WTC11 (cell line): ENCODE measurements around the gene SLC38A3. TPM values are rescaled to one million over a fixed set of nuclear protein-coding genes. Genes with fewer than 3 reads are reported as not detected.

Source experiments
- ATAC-seq: fragments of 200-7000 bp; cut with Tn5 transposase; 2 replicates; pipeline ENCODE4 v1.10.0; 2021; ENCODE audit warnings: mild to moderate bottlenecking, moderate library complexity
- CTCF ChIA-PET: fragments of 300-600 bp; sonication (Branson Sonifier 250); formaldehyde crosslinking; loops from one replicate; lab custom pipeline; 2021; ENCODE audit warnings: antibody characterized with exemption; lab: Charles Lee
- POLR2A ChIA-PET: fragments of 350-600 bp; sonication (Branson Sonifier 250); formaldehyde crosslinking; loops from one replicate; lab custom pipeline; 2021; ENCODE audit warnings: antibody characterized with exemption; lab: Charles Lee
- DNase-seq: peaks from one replicate; pipeline ENCODE4 v3.0.0; 2021; ENCODE audit warnings: low spot score
- H3K27ac Mint-ChIP-seq: 2 replicates; pipeline ENCODE4 v1.8.0; 2021; ENCODE audit warnings: mixed read lengths
- H3K27me3 Mint-ChIP-seq: 2 replicates; pipeline ENCODE4 v1.8.0; 2021; ENCODE audit warnings: low read depth, mild to moderate bottlenecking, moderate library complexity, mixed read lengths
- H3K36me3 Mint-ChIP-seq: 2 replicates; pipeline ENCODE4 v1.8.0; 2021; ENCODE audit warnings: mixed read lengths
- H3K4me1 Mint-ChIP-seq: 2 replicates; pipeline ENCODE4 v1.8.0; 2022; ENCODE audit warnings: mixed read lengths
- H3K4me3 Mint-ChIP-seq: 2 replicates; pipeline ENCODE4 v1.8.0; 2021; ENCODE audit warnings: mild to moderate bottlenecking, moderate library complexity, mixed read lengths
- H3K9me3 Mint-ChIP-seq: 2 replicates; pipeline ENCODE4 v1.8.0; 2021; ENCODE audit warnings: mixed read lengths
- ARID4B ChIP-seq: sonication (generic); formaldehyde crosslinking; IDR thresholded peaks from 2 replicates; pipeline ENCODE4 v1.8.0; 2023; ENCODE audit warnings: missing genetic modification reagents, mild to moderate bottlenecking, borderline replicate concordance
- CREM ChIP-seq: sonication (generic); formaldehyde crosslinking; IDR thresholded peaks from 2 replicates; pipeline ENCODE4 v1.8.1; 2022; ENCODE audit warnings: mild to moderate bottlenecking, missing genetic modification reagents, moderate library complexity
- E2F4 ChIP-seq: sonication (generic); formaldehyde crosslinking; IDR thresholded peaks from 2 replicates; pipeline ENCODE4 v1.8.1; 2022; ENCODE audit warnings: low read depth, mild to moderate bottlenecking, moderate library complexity, missing genetic modification reagents, borderline replicate concordance
- ETV6 ChIP-seq: sonication (generic); formaldehyde crosslinking; IDR thresholded peaks from 2 replicates; pipeline ENCODE4 v1.8.1; 2022; ENCODE audit warnings: mild to moderate bottlenecking, missing genetic modification reagents
- GRHL2 ChIP-seq: fragments of 250-450 bp; sonication (Bioruptor Pico); IDR thresholded peaks from 2 replicates; pipeline ENCODE4 v1.8.0; 2022; ENCODE audit warnings: mild to moderate bottlenecking, moderate library complexity; ENCODE audit not compliant: insufficient replicate concordance, severe bottlenecking
- HMGA2 ChIP-seq: fragments of 250-450 bp; sonication (Bioruptor Pico); IDR thresholded peaks from 2 replicates; pipeline ENCODE4 v1.4.0; 2021; ENCODE audit warnings: mild to moderate bottlenecking, moderate library complexity
- IRF1 ChIP-seq: sonication (generic); formaldehyde crosslinking; IDR thresholded peaks from 2 replicates; pipeline ENCODE4 v1.8.0; 2023; ENCODE audit warnings: missing genetic modification reagents
- JUN ChIP-seq: sonication (generic); formaldehyde crosslinking; IDR thresholded peaks from 2 replicates; pipeline ENCODE4 v1.8.0; 2023; ENCODE audit warnings: mild to moderate bottlenecking, missing genetic modification reagents
- MAX ChIP-seq: sonication (generic); formaldehyde crosslinking; IDR thresholded peaks from 2 replicates; pipeline ENCODE4 v1.8.0; 2022; ENCODE audit warnings: mild to moderate bottlenecking, missing genetic modification reagents
- NR2C2 ChIP-seq: sonication (generic); formaldehyde crosslinking; IDR thresholded peaks from 2 replicates; pipeline ENCODE4 v1.8.0; 2022; ENCODE audit warnings: mild to moderate bottlenecking, missing genetic modification reagents
- PRDM15 ChIP-seq: sonication (generic); formaldehyde crosslinking; IDR thresholded peaks from 2 replicates; pipeline ENCODE4 v1.8.0; 2022; ENCODE audit warnings: missing genetic modification reagents
- ZMAT4 ChIP-seq: fragments of 250-450 bp; sonication (Bioruptor Pico); IDR thresholded peaks from 2 replicates; pipeline ENCODE4 v1.9.0; 2021; ENCODE audit warnings: mild to moderate bottlenecking
- ZNF263 ChIP-seq: sonication (generic); formaldehyde crosslinking; IDR thresholded peaks from 2 replicates; pipeline ENCODE4 v1.8.1; 2022; ENCODE audit warnings: low read depth, mild to moderate bottlenecking, moderate library complexity, missing genetic modification reagents
- ZNF396 ChIP-seq: fragments of 250-450 bp; sonication (Bioruptor Pico); IDR thresholded peaks from 2 replicates; pipeline ENCODE4 v1.8.0; 2021; ENCODE audit warnings: mild to moderate bottlenecking, moderate library complexity, borderline replicate concordance
- total RNA-seq: library from RNA; stranded (reverse); gene quantifications from 3 replicates; pipeline ENCODE4 v1.2.3, GENCODE V29; 2021

Gene SLC38A3
- total RNA-seq, 1 experiment from 2014 or later, result 0.90 TPM

- TF ChIP-seq ZNF396 (CRISPR knock-in tag) (no peak), E2F4 (CRISPR knock-in tag) (no peak), NR2C2 (CRISPR knock-in tag) (no peak), HMGA2 (CRISPR knock-in tag) (no peak)
Measured at GRCh38 chr3:50155491-50155878, 49.6 kb upstream of the SLC38A3 start (continued).

- no peak for TF ChIP-seq CREM (CRISPR knock-in tag)
- TF ChIP-seq MAX (CRISPR knock-in tag), result 0 out of 2 replicates have a peak, but pooled peaks have one; percentile 24
- TF ChIP-seq ZMAT4 (CRISPR knock-in tag), result no peak
- no peak for TF ChIP-seq GRHL2 (CRISPR knock-in tag)
- peak; percentile 44; the same call in 1 of the 2 replicates for TF ChIP-seq ETV6 (CRISPR knock-in tag)
- TF ChIP-seq JUN (CRISPR knock-in tag), result no peak
- peak; percentile 51; the same call in 1 of the 2 replicates for TF ChIP-seq ARID4B
- no peak for TF ChIP-seq ZNF263 (CRISPR knock-in tag)
- no peaks in the 10 kb centered on the region for H3K9me3 Mint-ChIP-seq
- peak overlapping the region; percentile 84; the same call in 1 of the 2 replicates for H3K27ac Mint-ChIP-seq
- H3K4me1 Mint-ChIP-seq, result peaks cover 66% of the 10 kb centered on the region
- CTCF ChIA-PET, result interaction anchor here (0.9 to 3.9 kb wide), 16 partner anchors 9 to 353 kb away, joined by 3 to 40 read pairs (median 7); partner anchors contain the start of gene INKA1
- POLR2A ChIA-PET, result interaction anchor here (1.4 to 1.5 kb wide), 2 partner anchors 17 to 30 kb away, joined by 4 to 6 read pairs; no protein-coding TSS in a partner anchor
- ATAC-seq (no peak), DNase-seq (no peak)
- peak overlapping the region; percentile 95 for H3K4me3 Mint-ChIP-seq
- H3K36me3 Mint-ChIP-seq, result peaks cover 8% of the 10 kb centered on the region
- H3K27me3 Mint-ChIP-seq, result peaks cover 26% of the 10 kb centered on the region
Measured at GRCh38 chr3:50155891-50156290, 49.2 kb upstream of the SLC38A3 start.

GRCh38 chr3:50156549-50157493 is 48.2 kb upstream of the SLC38A3 start:
- ATAC-seq (peak; percentile 41), DNase-seq (peak; percentile 54)
- Mint-ChIP-seq H3K4me3 (peak overlapping the region; percentile 95), H3K9me3 (no peaks in the 10 kb centered on the region), H3K27me3 (peaks cover 26% of the 10 kb centered on the region), H3K4me1 (peaks cover 56% of the 10 kb centered on the region), H3K27ac (no peak overlapping the region), H3K36me3 (peaks cover 8% of the 10 kb centered on the region)
- ChIA-PET CTCF (interaction anchor here (0.6 to 3.9 kb wide), 19 partner anchors 9 to 617 kb away, joined by 3 to 40 read pairs (median 6); partner anchors contain the start of gene INKA1), POLR2A (interaction anchor here (0.6 to 1.5 kb wide), 3 partner anchors 16 to 31 kb away, joined by 4 to 9 read pairs (median 6); no protein-coding TSS in a partner anchor)
- 0 out of 2 replicates have a peak, but pooled peaks have one; percentile 18 for TF ChIP-seq IRF1 (CRISPR knock-in tag)
- no peak for TF ChIP-seq ZMAT4 (CRISPR knock-in tag)
- peak; percentile 81 for TF ChIP-seq PRDM15
